AG20443 (cell line): ENCODE results near the gene ADAMTS12.
A peak's percentile ranks its signal among the peaks of the same experiment; 100 is the strongest.
"Not testable (repeated sequence)": the region's sequence is repeated elsewhere in the genome, so short reads cannot be mapped to it uniquely, and the experiment has no call there.

ENCODE experiments used
- DNase-seq: peaks from one replicate; pipeline ENCODE4 v3.0.0; 2012; ENCODE audit warnings: low spot score, mixed read lengths

ADAMTS12 gene

GRCh38 chr5:33891788-33892619 lies at the start of gene ADAMTS12:
Gene ADAMTS12, minus strand, starts transcription at chr5:33891990. Its CDS starts 134 bp downstream, at chr5:33891856.
- peak; percentile 78 for DNase-seq

GRCh38 chr5:33941090-33941489 lies 49.3 kb upstream of the ADAMTS12 start:
- no peak for DNase-seq

- peak; percentile 39 for DNase-seq
Measured at GRCh38 chr5:33939556-33940262, 47.9 kb upstream of the ADAMTS12 start.

GRCh38 chr5:33938881-33939280 lies 47.1 kb upstream of the ADAMTS12 start:
- DNase-seq = no peak

GRCh38 chr5:33938507-33938796 lies 46.7 kb upstream of the ADAMTS12 start:
- no peak for DNase-seq

GRCh38 chr5:33937707-33938506 lies 46.1 kb upstream of the ADAMTS12 start:
- no peak for DNase-seq

GRCh38 chr5:33937017-33937706 lies 45.4 kb upstream of the ADAMTS12 start:
- no peak for DNase-seq

GRCh38 chr5:33936381-33937016 lies 44.7 kb upstream of the ADAMTS12 start, which contains the start of gene RXFP3:
Gene RXFP3, plus strand, starts transcription at chr5:33936386. Its CDS starts 355 bp downstream, at chr5:33936741.
- peak; percentile 37 for DNase-seq

GRCh38 chr5:33936004-33936380 lies 44.2 kb upstream of the ADAMTS12 start:
- DNase-seq = peak; percentile 90

GRCh38 chr5:33934176-33934575 lies 42.4 kb upstream of the ADAMTS12 start:
- DNase-seq = no peak

GRCh38 chr5:33933723-33934169 lies 42.0 kb upstream of the ADAMTS12 start:
- no peak for DNase-seq

- no peak for DNase-seq
Measured at GRCh38 chr5:33931136-33931535, 39.3 kb upstream of the ADAMTS12 start.

GRCh38 chr5:33929925-33930690 lies 38.3 kb upstream of the ADAMTS12 start:
- peak; percentile 40 for DNase-seq

- DNase-seq = no peak
Measured at GRCh38 chr5:33928283-33928682, 36.5 kb upstream of the ADAMTS12 start.

- no peak for DNase-seq
Measured at GRCh38 chr5:33927685-33928084, 35.9 kb upstream of the ADAMTS12 start.

- DNase-seq = no peak
Measured at GRCh38 chr5:33925278-33925677, 33.5 kb upstream of the ADAMTS12 start.

- no peak for DNase-seq
Measured at GRCh38 chr5:33921002-33921401, 29.2 kb upstream of the ADAMTS12 start.

- not testable (repeated sequence) for DNase-seq
Measured at GRCh38 chr5:33914844-33915243, 23.1 kb upstream of the ADAMTS12 start.

GRCh38 chr5:33906248-33906647 lies 14.5 kb upstream of the ADAMTS12 start:
- not testable (repeated sequence) for DNase-seq

- no peak for DNase-seq
Measured at GRCh38 chr5:33905381-33905780, 13.6 kb upstream of the ADAMTS12 start.

- no peak for DNase-seq
Measured at GRCh38 chr5:33903118-33903517, 11.3 kb upstream of the ADAMTS12 start.
